Measurements from ENCODE around the gene HYOU1.
A peak's percentile ranks its signal among the peaks of the same experiment; 100 is the strongest.
"Not testable (repeated sequence)": the region's sequence is repeated elsewhere in the genome, so short reads cannot be mapped to it uniquely, and the experiment has no call there.

Gene HYOU1

GRCh38 chr11:119018074-119018938 lies 38.7 kb downstream of the HYOU1 start, which contains the start of the genes RPS25 and TRAPPC4:
TSS of gene RPS25 (minus strand) at chr11:119018343. CDS start at chr11:119018284, 59 bp downstream.
TSS of gene TRAPPC4 (plus strand) at chr11:119018766. CDS start at chr11:119018796, 30 bp downstream.
- DNase-seq = peak; percentile 90 to 97 (median 94)

- DNase-seq = not testable (repeated sequence)
These were observed 39.6 kb downstream of the HYOU1 start for GRCh38 chr11:119017377-119017776.

GRCh38 chr11:119016216-119017009 lies 40.6 kb downstream of the HYOU1 start:
- DNase-seq = no peak

DNA sequence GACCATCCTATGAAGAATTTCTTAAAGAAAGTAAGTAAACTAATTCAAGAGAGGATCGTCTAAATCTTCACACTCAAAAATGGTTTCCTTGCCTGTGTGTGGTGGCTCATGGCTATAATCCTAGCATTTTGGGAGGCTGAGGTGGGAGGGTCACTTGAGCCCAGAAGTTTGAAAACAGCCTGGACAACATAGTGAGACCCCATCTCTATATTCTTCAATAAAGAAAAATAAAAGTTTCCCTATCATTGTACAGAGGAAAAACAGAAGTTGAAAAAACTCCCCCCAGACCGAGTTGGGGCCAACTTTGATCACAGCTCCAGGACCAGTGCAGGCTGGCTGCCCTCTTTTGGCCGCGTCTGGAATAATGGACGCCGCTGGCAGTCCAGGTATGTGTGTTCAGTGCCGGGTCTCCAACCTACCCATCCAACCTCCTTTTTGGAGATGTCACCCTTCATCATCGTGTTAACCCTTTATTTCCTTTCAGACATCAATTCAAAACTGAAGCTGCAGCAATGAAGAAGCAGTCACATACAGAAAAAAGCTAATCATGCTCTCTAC lies 41.9 kb downstream of the HYOU1 start:
- DNase-seq = no peak

DNA sequence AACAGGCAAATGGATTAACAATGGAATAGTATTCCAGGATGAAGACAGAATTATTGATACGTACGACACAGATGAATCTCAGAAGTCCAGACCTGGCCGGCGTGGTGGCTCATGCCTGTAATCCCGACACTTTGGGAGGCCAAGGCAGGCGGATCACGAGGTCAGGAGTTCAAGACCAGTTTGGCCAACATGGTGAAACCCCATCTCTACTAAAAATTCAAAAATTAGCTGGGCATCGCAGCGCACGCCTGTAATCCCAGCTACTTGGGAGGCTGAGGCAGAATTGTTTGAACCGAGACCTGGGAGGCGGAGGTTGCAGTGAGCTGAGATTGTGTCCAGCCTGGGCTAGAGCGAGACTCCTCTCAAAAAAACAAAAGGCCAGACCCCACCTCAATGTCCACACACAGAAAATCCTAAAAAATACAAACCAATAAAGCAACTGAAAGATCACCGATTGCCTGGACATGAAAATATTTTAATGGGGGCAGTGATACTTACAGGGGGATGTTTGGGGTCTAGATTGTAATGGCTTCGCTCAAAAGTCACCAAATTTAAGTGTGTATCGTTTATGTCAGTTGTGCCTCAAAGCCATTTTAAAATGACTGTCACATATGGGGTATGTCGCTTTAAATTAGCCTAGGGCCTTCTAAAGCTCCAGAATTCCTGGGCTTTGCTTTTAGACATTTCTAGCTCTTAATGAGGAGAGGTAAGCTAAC lies 42.6 kb downstream of the HYOU1 start:
- DNase-seq = no peak

DNA sequence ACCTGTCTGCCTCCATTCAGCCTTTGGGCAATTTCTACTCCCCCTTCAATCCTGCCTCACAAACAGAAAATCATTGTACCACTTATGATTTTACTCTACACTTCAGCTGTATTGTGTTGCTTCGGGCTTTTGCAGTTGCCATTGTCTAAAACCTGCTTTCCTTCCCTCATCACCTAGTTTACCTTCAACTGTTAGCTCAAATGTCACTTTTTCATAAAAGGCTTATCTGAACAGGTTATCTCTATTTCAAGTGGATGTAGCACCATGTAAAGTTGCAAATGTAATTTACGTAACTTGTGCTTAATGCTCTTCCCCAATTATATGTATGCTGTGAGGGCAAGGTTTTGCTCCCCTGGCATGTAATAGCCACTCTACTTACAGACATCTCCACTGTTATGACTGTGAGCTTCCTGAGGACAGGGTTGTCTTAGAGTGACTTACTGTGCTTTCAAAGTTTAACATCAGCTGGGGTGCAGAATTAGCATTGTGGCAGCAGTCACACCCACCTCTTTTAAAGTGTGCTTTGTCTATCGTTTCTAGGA lies 44.3 kb downstream of the HYOU1 start:
- no peak for DNase-seq

GRCh38 chr11:119011476-119012053 lies 45.4 kb downstream of the HYOU1 start:
- no peak for DNase-seq

DNA sequence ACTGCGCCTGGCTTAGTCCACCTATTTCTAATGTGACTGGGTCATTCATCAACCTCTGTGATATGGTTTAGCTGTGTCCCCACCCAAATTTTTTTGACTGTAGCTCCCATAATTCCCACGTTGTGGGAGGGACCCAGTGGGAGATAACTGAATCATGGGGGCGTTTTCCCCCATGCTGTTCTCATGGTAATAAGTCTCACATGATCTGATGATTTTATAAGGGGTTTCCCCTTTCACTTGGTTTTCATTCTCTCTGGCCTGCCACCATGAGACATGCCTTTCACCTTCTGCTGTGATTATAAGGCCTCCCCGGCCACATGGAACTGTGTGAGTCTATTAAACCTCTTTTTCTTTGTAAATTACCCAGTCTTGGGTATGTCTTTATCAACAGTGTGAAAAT lies 50.3 kb downstream of the HYOU1 start:
- DNase-seq = no peak

DNA sequence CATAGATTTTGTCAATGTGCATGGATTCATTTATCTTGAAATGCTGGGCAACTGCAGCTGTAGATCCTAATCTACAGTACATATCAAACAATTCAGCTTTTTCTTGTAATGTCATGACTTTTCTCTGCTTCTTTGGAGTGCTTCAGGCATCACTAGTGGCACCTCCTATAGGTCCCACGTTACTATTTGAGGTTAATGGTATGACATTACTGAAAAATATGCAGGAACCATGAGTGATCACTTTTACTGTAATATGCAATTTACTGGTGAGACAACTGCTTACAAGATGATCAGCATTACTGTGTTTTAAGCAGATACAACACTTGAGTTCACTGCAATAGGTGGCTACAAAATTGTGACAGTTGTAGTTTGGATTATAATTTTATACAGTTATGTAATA lies 56.1 kb downstream of the HYOU1 start:
- DNase-seq = no peak

GRCh38 chr11:118998822-118999221 lies 58.2 kb downstream of the HYOU1 start:
- no peak for DNase-seq

- DNase-seq = no peak
These were observed 58.7 kb downstream of the HYOU1 start for GRCh38 chr11:118998388-118998717.

GRCh38 chr11:118997627-118998387 lies 59.2 kb downstream of the HYOU1 start, which contains the start of gene CENATAC:
TSS of gene CENATAC (plus strand) at chr11:118998138. CDS start at chr11:118998198, 60 bp downstream.
- DNase-seq = peak; percentile 95 to 97 (median 95)

DNA sequence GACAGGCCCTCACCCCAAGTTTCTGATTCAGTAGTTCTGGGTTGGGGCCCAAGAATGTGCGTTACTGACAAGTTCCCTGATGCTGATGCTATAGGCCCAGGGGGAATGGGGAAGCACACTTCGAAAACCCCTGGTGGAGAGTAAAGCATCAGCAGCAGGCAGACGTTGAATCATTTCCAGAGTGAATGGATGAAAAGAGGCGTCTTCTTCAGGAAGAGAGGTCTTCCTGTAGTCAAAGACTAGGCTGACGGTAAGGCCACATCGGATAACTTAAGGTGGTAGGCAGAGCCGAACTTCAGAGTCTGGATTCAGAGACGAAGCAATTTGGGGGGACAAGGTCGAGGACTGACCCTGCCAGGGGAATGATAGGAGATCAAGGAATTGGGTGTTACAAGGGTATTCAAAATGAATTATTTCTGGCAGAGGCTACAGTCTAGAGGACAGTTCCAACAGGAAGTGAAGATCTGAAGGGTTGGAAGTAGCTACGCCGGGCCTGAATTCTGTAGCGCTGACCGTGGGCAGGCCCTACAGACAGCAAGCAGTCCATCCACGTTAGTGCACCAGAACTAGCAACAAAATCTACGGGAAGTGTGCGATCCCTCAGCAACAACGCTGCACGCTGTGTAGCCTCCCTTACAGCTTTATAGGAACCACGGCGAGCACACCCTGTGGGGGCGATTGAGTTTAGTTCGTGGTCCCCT lies 59.9 kb downstream of the HYOU1 start:
- DNase-seq = peak in 2 of 5 donors; percentile 13 to 76
